Suprapubic skin (tissue), 4 donors: ENCODE measurements around the gene SEMA5A. TPM values are rescaled to one million over a fixed set of nuclear protein-coding genes. Genes with fewer than 3 reads are reported as not detected.
A peak's percentile ranks its signal among the peaks of the same experiment; 100 is the strongest.

ENCODE experiments used
- DNase-seq, 2 donors: peaks; one replicate each; pipeline ENCODE4 v3.0.0-alpha.2; 2019; ENCODE audit warnings: low spot score in 2 of 2
- H3K27ac ChIP-seq: fragments of 200-600 bp; sonication (generic); one replicate; pipeline ENCODE4 v1.5.1; 2019
- H3K27me3 ChIP-seq: fragments of 200-600 bp; sonication (generic); one replicate; pipeline ENCODE4 v1.5.1; 2019
- H3K36me3 ChIP-seq: fragments of 200-600 bp; sonication (generic); one replicate; pipeline ENCODE4 v1.5.1; 2019
- H3K4me1 ChIP-seq: fragments of 200-600 bp; sonication (generic); one replicate; pipeline ENCODE4 v1.5.1; 2019
- H3K4me3 ChIP-seq: fragments of 200-600 bp; sonication (generic); one replicate; pipeline ENCODE4 v1.5.1; 2019; ENCODE audit warnings: mild to moderate bottlenecking
- H3K9me3 ChIP-seq: fragments of 200-600 bp; sonication (generic); one replicate; pipeline ENCODE4 v1.5.1; 2019
- EP300 ChIP-seq: sonication (generic); formaldehyde crosslinking; IDR thresholded peaks from one replicate; pipeline ENCODE4 v1.6.1; 2017; ENCODE audit warnings: antibody characterized with exemption
- POLR2A ChIP-seq, 2 donors: fragments of 450-650 bp; IDR thresholded peaks; one replicate each; pipeline ENCODE4 v1.6.1; 2017; ENCODE audit warnings: antibody characterized with exemption in 2 of 2, mild to moderate bottlenecking in 2 of 2, moderate library complexity in 2 of 2
- POLR2AphosphoS5 ChIP-seq, 3 donors: sonication (generic); formaldehyde crosslinking; IDR thresholded peaks; one replicate each; pipeline ENCODE4 v1.6.1; 2017; ENCODE audit warnings: antibody characterized with exemption in 3 of 3
- WGBS: methylation state at CpG from one replicate; pipeline ENCODE4 v1.1.5; 2018; 5-methylcytosine and 5-hydroxymethylcytosine counted together
- total RNA-seq, 4 donors: library from RNA; depleted of rRNA; stranded (reverse); fragments of >200 nt; gene quantifications; one replicate each; pipeline ENCODE4 v1.1.0, GENCODE V29; 2016
- TF ChIP-seq, protein P1 (sequence below), 2 donors: fragments of 200-600 bp in 1 of 2; fragments of 450-650 bp in 1 of 2; sonication (generic) in 1 of 2; IDR thresholded peaks; one replicate each; pipeline ENCODE4 v1.5.1; 2016 to 2019; ENCODE audit warnings: antibody characterized with exemption in 2 of 2, mild to moderate bottlenecking in 1 of 2, moderate library complexity in 1 of 2

Gene SEMA5A
- 10 to 100 TPM; 14.5 to 31.7 (median 23.4) TPM for total RNA-seq

DNA sequence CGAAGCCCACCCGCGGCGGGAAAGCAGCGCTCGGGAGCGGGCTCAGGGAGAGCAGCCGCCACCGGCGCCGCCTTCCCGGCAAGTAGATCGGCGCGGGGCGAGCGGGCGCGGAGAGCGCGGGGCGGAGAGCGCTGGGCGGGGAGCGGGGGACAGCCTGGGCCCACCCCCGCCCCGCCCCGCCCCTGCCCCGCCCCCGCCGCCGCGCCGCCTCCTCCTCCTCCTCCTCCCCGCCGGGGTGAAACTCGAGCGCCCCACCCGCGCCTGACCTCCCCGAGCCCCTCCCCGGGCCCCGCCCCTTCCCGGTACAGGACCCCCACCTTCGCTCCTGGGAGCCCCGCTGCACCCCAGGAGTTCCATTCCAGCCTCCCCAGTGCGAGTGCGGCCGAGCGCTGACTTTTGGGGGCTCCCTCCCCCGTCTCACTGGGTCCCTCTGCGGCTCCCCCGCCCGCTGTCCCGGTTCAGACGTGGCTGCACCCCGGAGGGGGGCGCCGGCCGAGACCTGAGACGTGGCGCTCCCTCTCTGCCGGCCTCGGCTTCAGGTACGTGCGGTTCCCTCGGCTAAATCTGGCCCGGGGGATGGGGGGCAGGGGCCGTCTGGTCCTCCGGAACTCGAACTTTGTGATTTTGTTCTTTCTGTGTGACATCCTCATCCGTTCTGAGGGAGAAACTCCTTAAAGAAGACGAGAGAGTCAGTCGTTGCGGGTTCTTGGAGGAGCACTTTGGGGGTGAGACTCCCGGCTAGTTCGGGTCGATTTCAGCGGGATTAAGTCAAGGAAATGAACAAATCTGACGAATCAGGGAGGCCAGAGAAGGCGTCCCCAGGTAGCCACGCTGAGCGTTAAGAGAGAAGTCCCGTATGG, at the start of gene SEMA5A:
Gene SEMA5A, minus strand, starts transcription at position 84 of the 860 bp plus-strand sequence. CDS start 166,129 bp downstream, outside the sequence.
- WGBS = 2% methylated on average over 28 of the region's 84 CpGs
- peak; percentile 81 to 86 for DNase-seq
- TF ChIP-seq POLR2A (IDR thresholded peaks at IDR 0.05) (no peak), POLR2AphosphoS5 (IDR thresholded peaks at IDR 0.05) (no peak), EP300 (no peak)
- TF ChIP-seq, protein P1, sequence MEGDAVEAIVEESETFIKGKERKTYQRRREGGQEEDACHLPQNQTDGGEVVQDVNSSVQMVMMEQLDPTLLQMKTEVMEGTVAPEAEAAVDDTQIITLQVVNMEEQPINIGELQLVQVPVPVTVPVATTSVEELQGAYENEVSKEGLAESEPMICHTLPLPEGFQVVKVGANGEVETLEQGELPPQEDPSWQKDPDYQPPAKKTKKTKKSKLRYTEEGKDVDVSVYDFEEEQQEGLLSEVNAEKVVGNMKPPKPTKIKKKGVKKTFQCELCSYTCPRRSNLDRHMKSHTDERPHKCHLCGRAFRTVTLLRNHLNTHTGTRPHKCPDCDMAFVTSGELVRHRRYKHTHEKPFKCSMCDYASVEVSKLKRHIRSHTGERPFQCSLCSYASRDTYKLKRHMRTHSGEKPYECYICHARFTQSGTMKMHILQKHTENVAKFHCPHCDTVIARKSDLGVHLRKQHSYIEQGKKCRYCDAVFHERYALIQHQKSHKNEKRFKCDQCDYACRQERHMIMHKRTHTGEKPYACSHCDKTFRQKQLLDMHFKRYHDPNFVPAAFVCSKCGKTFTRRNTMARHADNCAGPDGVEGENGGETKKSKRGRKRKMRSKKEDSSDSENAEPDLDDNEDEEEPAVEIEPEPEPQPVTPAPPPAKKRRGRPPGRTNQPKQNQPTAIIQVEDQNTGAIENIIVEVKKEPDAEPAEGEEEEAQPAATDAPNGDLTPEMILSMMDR (IDR thresholded peaks at IDR 0.05) = no peak

GRCh38 chr5:9594913-9595312, 49.0 kb upstream of the SEMA5A start:
- TF ChIP-seq POLR2A (IDR thresholded peaks at IDR 0.05) (no peak), EP300 (no peak), POLR2AphosphoS5 (IDR thresholded peaks at IDR 0.05) (no peak)
- TF ChIP-seq, protein P1 (IDR thresholded peaks at IDR 0.05) = no peak
- peaks cover 4% of the 10 kb centered on the region for H3K27me3 ChIP-seq
- no peaks in the 10 kb centered on the region for H3K4me1 ChIP-seq
- H3K9me3 ChIP-seq = no peaks in the 10 kb centered on the region
- DNase-seq = no peak
- H3K27ac ChIP-seq = no peak overlapping the region
- no peaks in the 10 kb centered on the region for H3K36me3 ChIP-seq
- no peak overlapping the region for H3K4me3 ChIP-seq

More for the DNA sequence above, at the start of gene SEMA5A:
- Histone ChIP-seq H3K36me3 (peaks cover 6% of the 10 kb centered on the region), H3K9me3 (no peaks in the 10 kb centered on the region), H3K27me3 (peaks cover 12% of the 10 kb centered on the region), H3K4me3 (peak within 1 kb of the TSS; percentile 75), H3K27ac (peak within 1 kb of the TSS; percentile 82), H3K4me1 (peaks cover 35% of the 10 kb centered on the region)

GRCh38 chr5:9589049-9589835, 43.4 kb upstream of the SEMA5A start:
- Histone ChIP-seq H3K36me3 (no peaks in the 10 kb centered on the region), H3K9me3 (no peaks in the 10 kb centered on the region), H3K27ac (no peak overlapping the region), H3K27me3 (no peaks in the 10 kb centered on the region), H3K4me1 (no peaks in the 10 kb centered on the region), H3K4me3 (no peak overlapping the region)
- TF ChIP-seq, protein P1 (IDR thresholded peaks at IDR 0.05) = no peak
- TF ChIP-seq EP300 (no peak), POLR2A (IDR thresholded peaks at IDR 0.05) (no peak), POLR2AphosphoS5 (IDR thresholded peaks at IDR 0.05) (no peak)
- WGBS = 86% methylated on average over 7 of the region's 7 CpGs
- no peak for DNase-seq

DNA sequence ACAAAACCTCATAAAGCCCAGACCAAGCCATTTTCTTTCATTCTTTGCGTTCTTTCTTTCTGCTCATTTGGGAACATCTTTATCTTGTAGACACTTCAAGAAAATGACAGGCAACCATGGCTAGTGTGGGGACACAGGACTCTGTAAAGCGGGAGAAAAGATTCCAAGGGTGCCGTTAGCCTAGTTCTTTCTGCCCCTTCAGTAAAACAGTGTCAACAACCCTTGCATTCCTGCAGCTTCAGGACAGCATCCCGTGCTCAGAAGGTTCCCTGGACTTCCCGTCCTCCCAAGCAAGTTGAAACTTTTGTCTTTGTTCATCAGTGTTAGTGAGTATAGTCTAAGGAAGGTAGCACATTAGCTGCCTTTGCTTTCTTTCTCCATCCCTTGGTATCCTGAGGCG, 42.4 kb upstream of the SEMA5A start:
- 93% methylated on average over 5 of the region's 6 CpGs for WGBS
- TF ChIP-seq POLR2AphosphoS5 (IDR thresholded peaks at IDR 0.05) (no peak), POLR2A (IDR thresholded peaks at IDR 0.05) (no peak), EP300 (no peak)
- TF ChIP-seq, protein P1 (IDR thresholded peaks at IDR 0.05) = no peak
- Histone ChIP-seq H3K27ac (no peak overlapping the region), H3K4me1 (no peaks in the 10 kb centered on the region), H3K9me3 (no peaks in the 10 kb centered on the region), H3K4me3 (no peak overlapping the region), H3K27me3 (no peaks in the 10 kb centered on the region), H3K36me3 (no peaks in the 10 kb centered on the region)
- DNase-seq = no peak

DNA sequence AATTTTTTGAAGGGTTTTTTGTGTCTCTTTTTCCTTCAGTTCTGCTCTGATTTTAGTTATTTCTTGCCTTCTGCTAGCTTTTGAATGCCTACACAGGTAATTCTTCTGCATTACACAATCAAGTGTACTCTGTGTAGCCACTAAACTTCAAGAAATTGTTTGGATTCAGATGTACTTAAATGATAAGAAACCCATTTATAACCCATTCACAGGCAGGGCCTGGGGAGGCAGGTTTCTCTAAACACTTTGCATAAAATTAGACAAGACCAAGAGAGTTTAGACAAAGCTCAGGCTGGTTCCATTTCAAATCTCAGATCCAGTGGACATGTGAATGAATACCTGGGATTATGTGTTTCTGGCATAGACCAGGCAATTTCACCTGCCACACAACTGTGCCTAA, 41.3 kb upstream of the SEMA5A start:
- TF ChIP-seq, protein P1 (IDR thresholded peaks at IDR 0.05) = no peak
- TF ChIP-seq EP300 (no peak), POLR2AphosphoS5 (IDR thresholded peaks at IDR 0.05) (no peak), POLR2A (IDR thresholded peaks at IDR 0.05) (no peak)
- H3K27ac ChIP-seq = no peak overlapping the region

More for the DNA sequence above, 41.3 kb upstream of the SEMA5A start:
- H3K36me3 ChIP-seq = no peaks in the 10 kb centered on the region
- no peaks in the 10 kb centered on the region for H3K27me3 ChIP-seq
- no peaks in the 10 kb centered on the region for H3K9me3 ChIP-seq
- DNase-seq = no peak
- no peak overlapping the region for H3K4me3 ChIP-seq
- no peaks in the 10 kb centered on the region for H3K4me1 ChIP-seq
